K562 (cell line): ENCODE measurements around the gene FKBP8. TPM values are rescaled to one million over a fixed set of nuclear protein-coding genes. Genes with fewer than 3 reads are reported as not detected.
A peak's percentile ranks its signal among the peaks of the same experiment; 100 is the strongest.

Experiments used
- ATF3 ChIP-seq, 2 experiments: fragments of 450-650 bp in 1 of 2; sonication (generic) in 1 of 2; formaldehyde crosslinking in 1 of 2; IDR thresholded peaks in 1 of 2; conservative IDR thresholded peaks in 1 of 2; 2 replicates each; pipeline versions ENCODE4 v1.6.1 to v1.8.1; 2016 to 2023; ENCODE audit warnings: mild to moderate bottlenecking in 2 of 2, moderate library complexity in 2 of 2, inconsistent platforms in 1 of 2, missing genetic modification reagents in 1 of 2
- DEAF1 ChIP-seq: fragments of 450-650 bp; formaldehyde crosslinking; IDR thresholded peaks from 2 replicates; pipeline ENCODE4 v1.4.0; 2020; ENCODE audit warnings: mild to moderate bottlenecking, moderate library complexity
- ETV1 ChIP-seq: fragments of 450-650 bp; conservative IDR thresholded peaks from 2 replicates; pipeline ENCODE4 v1.6.1; 2016; ENCODE audit warnings: missing genetic modification characterization, control low read depth, low read depth, missing compliant biosample characterization
- HES1 ChIP-seq: fragments of 450-650 bp; IDR thresholded peaks from 2 replicates; pipeline ENCODE4 v1.6.1; 2016; ENCODE audit warnings: low read depth, mild to moderate bottlenecking, moderate library complexity
- KDM1A ChIP-seq, 2 experiments: fragments of 450-650 bp; IDR thresholded peaks; 2 replicates each; pipeline ENCODE4 v1.6.1; 2016; ENCODE audit warnings: mild to moderate bottlenecking in 2 of 2
- MAFF ChIP-seq: IDR thresholded peaks from 2 replicates; pipeline ENCODE4 v1.6.1; 2012; ENCODE audit warnings: low read length, improper control_type of control experiment
- MIER1 ChIP-seq: fragments of 450-650 bp; IDR thresholded peaks from 2 replicates; pipeline ENCODE4 v1.6.1; 2016; ENCODE audit warnings: antibody characterized with exemption, mild to moderate bottlenecking, low read depth
- MXI1 ChIP-seq: IDR thresholded peaks from 2 replicates; pipeline ENCODE4 v1.6.1; 2011; ENCODE audit warnings: low read depth, mild to moderate bottlenecking, improper control_type of control experiment, low read length
- RNF2 ChIP-seq: sonication (generic); IDR thresholded peaks from 2 replicates; pipeline ENCODE4 v1.6.1; 2016
- TGIF2 ChIP-seq: sonication (generic); formaldehyde crosslinking; IDR thresholded peaks from 2 replicates; pipeline ENCODE4 v1.8.1; 2022; ENCODE audit warnings: mild to moderate bottlenecking, missing genetic modification reagents, moderate library complexity
- TOE1 ChIP-seq, 2 experiments: fragments of 450-650 bp in 1 of 2; sonication (generic) in 1 of 2; formaldehyde crosslinking in 1 of 2; IDR thresholded peaks; 2 replicates each; pipeline versions ENCODE4 v1.7.1 to v1.8.0; 2016 to 2022; ENCODE audit warnings: borderline replicate concordance in 2 of 2, mild to moderate bottlenecking in 2 of 2, antibody characterized with exemption in 1 of 2, inconsistent platforms in 1 of 2, low read depth in 1 of 2, missing genetic modification reagents in 1 of 2, moderate library complexity in 1 of 2
- ZNF165 ChIP-seq: fragments of 250-450 bp; sonication (Bioruptor Pico); IDR thresholded peaks from 2 replicates; pipeline ENCODE4 v1.4.0; 2020; ENCODE audit warnings: borderline replicate concordance
- ZNF239 ChIP-seq: fragments of 250-450 bp; sonication (Bioruptor Pico); IDR thresholded peaks from 2 replicates; pipeline ENCODE4 v1.4.0; 2020; ENCODE audit warnings: mild to moderate bottlenecking
- ZNF408 ChIP-seq: fragments of 250-450 bp; sonication (Bioruptor Pico); IDR thresholded peaks from 2 replicates; pipeline ENCODE4 v1.4.0; 2020; ENCODE audit warnings: low read depth, mild to moderate bottlenecking, moderate library complexity
- ZNF584 ChIP-seq: fragments of 200-800 bp; sonication (Bioruptor generic); IDR thresholded peaks from 2 replicates; pipeline ENCODE4 v1.6.1; 2016; ENCODE audit warnings: low read depth, mild to moderate bottlenecking, missing genetic modification characterization, missing compliant biosample characterization
- ZNF707 ChIP-seq: fragments of 250-450 bp; sonication (Bioruptor Pico); conservative IDR thresholded peaks from 2 replicates; pipeline ENCODE4 v1.8.0; 2022; ENCODE audit warnings: inconsistent platforms, mild to moderate bottlenecking, moderate library complexity
- ZNF780A ChIP-seq: fragments of 250-450 bp; sonication (Bioruptor Pico); IDR thresholded peaks from 2 replicates; pipeline ENCODE4 v1.5.0; 2021; ENCODE audit warnings: mild to moderate bottlenecking
- polyA plus RNA-seq, 8 experiments: library from polyadenylated mRNA; depleted of rRNA in 4 of 8; stranded (reverse) in 5 of 8; unstranded in 3 of 8; fragments of >200 nt; fragmentation: Nextera tagmentation in 2 of 8; fragmentation: Illumina TruSeq in 1 of 8; extraction: Ambion mirVana in 2 of 8; extraction: Trizol in 1 of 8; gene quantifications; 2 replicates each; pipeline versions ENCODE4 v1.2.1 to v1.2.3, GENCODE V29; 2011 to 2014; ENCODE audit warnings: inconsistent platforms in 1 of 8, missing spikeins in 1 of 8
- total RNA-seq, 7 experiments: library from RNA; depleted of rRNA in 6 of 7; stranded (reverse); fragments of >200 nt in 6 of 7; fragmentation: Illumina TruSeq in 2 of 7; extraction: Trizol in 2 of 7; gene quantifications; 2 replicates each; pipeline versions ENCODE4 v1.2.1 to v1.2.3, GENCODE V29; 2011 to 2021; ENCODE audit warnings: low replicate concordance in 1 of 7
- TF ChIP-seq, protein P1 (sequence below): fragments of 450-650 bp; IDR thresholded peaks from 2 replicates; pipeline ENCODE4 v1.6.1; 2016; ENCODE audit warnings: mild to moderate bottlenecking
- TF ChIP-seq, protein P2 (sequence below): fragments of 200-800 bp; sonication (Bioruptor generic); IDR thresholded peaks from 2 replicates; pipeline ENCODE4 v1.6.1; 2017; ENCODE audit warnings: missing genetic modification characterization, missing compliant biosample characterization

The FKBP8 gene
- total and polyA plus RNA-seq, 9 of the 15 experiments (the other 6 are each of a cell fraction or from before 2014, with no cell fraction given): 0.46 to 236 (median 104) TPM

DNA sequence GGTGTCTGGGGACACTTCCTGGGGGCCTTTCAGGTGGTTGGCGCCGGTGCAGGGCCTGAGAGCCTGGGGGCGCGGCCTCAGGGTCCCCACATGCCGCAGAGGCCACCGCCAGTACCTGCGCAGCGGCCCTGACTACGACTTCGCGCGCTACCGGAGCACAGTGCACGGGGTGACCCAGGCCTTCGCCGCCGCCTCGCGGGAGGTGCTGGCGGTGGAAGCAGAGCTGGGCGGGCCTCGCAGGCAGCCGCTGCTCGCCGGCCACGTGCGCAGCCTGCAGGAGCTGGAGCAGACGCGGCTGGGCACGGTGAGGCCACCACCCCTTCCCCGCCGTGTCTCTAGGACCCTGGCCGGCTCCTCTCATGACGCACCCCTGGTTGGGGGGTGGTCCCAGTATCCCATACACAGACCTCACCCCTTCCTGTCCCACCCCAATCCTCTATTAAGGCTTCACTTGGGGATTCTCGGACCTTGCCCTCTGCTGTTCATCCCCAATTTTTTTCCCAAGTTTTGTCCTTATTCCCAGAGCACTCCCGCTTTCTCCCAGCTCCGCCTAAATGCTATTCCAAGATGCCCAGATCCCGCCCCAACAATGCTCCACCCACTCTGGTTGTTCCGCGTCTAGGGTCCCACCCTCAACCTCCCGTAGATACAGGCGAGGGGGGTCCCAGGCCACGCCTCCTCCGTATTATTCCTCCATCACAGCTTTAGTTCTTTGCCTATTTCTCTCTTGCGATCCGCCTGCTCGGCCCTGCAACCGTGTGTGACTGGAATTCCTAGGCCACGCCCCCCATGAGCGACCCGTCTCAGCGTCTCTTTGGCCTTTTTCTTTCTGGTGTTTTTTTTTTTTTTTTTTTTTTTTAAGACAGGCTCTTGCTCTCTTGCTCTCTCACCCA lies 46.3 kb upstream of the FKBP8 start (continued):
- TF ChIP-seq DEAF1 (no peak), TGIF2 (no peak), ETV1 (tag) (0 out of 2 replicates have a peak, but pooled peaks have one; percentile 5), ZNF239 (no peak), TOE1 (IDR thresholded peaks at IDR 0.05; ENCODE audit: borderline replicate concordance) (no peak), TOE1 (CRISPR knock-in tag; IDR thresholded peaks at IDR 0.05; ENCODE audit: borderline replicate concordance, low read depth) (no peak), ZNF584 (no peak), MXI1 (peak; percentile 64), HES1 (no peak), MIER1 (peak; percentile 55; the same call in 1 of the 2 replicates), ZNF780A (CRISPR knock-in tag) (no peak), ATF3 (IDR thresholded peaks at IDR 0.05) (no peak), ATF3 (CRISPR knock-in tag; conservative IDR thresholded peaks at IDR 0.05) (no peak), KDM1A (IDR thresholded peaks at IDR 0.05) (no peak), MAFF (no peak), ZNF165 (peak; percentile 71; the same call in 1 of the 2 replicates), ZNF408 (CRISPR knock-in tag) (no peak), RNF2 (peak; percentile 97), ZNF707 (CRISPR knock-in tag) (no peak)
- TF ChIP-seq, protein P1, sequence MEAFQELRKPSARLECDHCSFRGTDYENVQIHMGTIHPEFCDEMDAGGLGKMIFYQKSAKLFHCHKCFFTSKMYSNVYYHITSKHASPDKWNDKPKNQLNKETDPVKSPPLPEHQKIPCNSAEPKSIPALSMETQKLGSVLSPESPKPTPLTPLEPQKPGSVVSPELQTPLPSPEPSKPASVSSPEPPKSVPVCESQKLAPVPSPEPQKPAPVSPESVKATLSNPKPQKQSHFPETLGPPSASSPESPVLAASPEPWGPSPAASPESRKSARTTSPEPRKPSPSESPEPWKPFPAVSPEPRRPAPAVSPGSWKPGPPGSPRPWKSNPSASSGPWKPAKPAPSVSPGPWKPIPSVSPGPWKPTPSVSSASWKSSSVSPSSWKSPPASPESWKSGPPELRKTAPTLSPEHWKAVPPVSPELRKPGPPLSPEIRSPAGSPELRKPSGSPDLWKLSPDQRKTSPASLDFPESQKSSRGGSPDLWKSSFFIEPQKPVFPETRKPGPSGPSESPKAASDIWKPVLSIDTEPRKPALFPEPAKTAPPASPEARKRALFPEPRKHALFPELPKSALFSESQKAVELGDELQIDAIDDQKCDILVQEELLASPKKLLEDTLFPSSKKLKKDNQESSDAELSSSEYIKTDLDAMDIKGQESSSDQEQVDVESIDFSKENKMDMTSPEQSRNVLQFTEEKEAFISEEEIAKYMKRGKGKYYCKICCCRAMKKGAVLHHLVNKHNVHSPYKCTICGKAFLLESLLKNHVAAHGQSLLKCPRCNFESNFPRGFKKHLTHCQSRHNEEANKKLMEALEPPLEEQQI: no peak
- TF ChIP-seq, protein P2, sequence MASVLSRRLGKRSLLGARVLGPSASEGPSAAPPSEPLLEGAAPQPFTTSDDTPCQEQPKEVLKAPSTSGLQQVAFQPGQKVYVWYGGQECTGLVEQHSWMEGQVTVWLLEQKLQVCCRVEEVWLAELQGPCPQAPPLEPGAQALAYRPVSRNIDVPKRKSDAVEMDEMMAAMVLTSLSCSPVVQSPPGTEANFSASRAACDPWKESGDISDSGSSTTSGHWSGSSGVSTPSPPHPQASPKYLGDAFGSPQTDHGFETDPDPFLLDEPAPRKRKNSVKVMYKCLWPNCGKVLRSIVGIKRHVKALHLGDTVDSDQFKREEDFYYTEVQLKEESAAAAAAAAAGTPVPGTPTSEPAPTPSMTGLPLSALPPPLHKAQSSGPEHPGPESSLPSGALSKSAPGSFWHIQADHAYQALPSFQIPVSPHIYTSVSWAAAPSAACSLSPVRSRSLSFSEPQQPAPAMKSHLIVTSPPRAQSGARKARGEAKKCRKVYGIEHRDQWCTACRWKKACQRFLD (CRISPR knock-in tag): peak; percentile 45; the same call in 1 of the 2 replicates
